IPS-11a (cell line): ENCODE data around the gene USP40.

ENCODE experiments used
- H3K4me3 ChIP-seq: one replicate; pipeline ENCODE4 v1.5.1; 2013; ENCODE audit warnings: low read depth, low read length, control low read depth

Gene USP40

DNA sequence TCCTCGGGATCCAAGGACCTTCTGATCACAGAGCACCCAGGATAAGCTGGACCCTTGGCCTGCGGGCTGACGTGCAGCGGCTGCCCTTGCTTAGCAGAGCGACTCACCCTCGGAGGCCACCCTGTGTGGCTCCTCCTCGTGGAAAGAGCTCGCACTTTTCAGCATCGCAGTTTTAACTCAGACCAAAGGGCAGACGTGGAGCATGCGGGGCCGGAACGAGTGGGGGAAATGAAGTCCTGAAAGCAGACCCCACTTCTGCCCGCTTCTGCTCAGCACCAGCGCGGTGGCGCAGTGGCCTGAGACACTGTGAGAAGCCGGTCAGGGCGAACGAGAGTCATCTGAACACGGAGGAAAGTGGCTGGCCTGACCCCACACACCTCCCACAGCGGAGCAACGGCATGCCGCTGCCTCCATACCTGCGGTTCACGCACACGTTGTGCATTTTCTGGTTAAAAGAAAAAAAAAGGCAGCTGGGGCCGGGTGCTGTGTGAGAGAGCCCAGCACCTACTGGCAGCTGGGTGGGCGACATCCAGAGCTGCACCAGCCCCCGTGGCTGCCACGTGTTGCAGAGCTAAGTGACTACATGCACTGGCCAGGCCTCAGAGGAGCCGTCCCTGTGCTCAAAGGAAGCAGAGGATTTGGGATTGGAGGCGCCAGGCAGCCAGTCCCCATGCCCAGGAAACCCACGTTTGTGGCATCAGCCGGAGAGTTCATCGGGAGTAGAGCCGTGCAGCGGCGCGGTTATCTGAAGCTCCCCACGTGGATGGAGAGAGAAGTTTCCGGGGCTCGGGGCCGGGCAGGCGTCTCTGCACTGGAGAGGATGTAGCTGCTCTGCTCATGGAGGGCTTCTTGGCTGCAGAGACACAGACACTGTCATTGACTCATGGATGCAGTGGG, 89.7 kb downstream of the USP40 start:
- H3K4me3 ChIP-seq: no peak overlapping the region

GRCh38 chr2:233476063-233476410, 90.5 kb downstream of the USP40 start:
- no peak overlapping the region for H3K4me3 ChIP-seq

- no peak overlapping the region for H3K4me3 ChIP-seq
These were observed 92.0 kb downstream of the USP40 start for GRCh38 chr2:233474308-233475160.

DNA sequence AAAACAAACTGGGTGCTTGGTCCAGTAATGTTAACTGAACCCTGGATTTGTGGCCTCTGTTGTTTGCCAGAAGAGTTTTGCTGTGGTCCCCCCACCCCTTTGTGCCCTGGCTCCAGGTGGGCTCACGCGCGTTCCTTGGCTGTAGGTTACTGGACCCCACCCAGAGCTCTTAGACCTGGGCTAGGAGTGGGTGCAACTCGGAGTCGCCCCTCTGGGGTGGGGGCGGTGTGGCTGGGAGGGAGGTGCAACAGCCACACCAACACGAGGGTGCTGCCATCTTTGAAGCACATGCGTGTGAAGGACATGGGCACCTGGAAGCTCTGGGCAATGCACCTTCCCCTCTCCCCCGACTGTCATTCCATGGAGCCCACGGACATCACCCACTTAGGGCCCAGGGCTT, 92.7 kb downstream of the USP40 start:
- no peak overlapping the region for H3K4me3 ChIP-seq

- H3K4me3 ChIP-seq: no peak overlapping the region
These were observed 93.2 kb downstream of the USP40 start for GRCh38 chr2:233473386-233473791.

DNA sequence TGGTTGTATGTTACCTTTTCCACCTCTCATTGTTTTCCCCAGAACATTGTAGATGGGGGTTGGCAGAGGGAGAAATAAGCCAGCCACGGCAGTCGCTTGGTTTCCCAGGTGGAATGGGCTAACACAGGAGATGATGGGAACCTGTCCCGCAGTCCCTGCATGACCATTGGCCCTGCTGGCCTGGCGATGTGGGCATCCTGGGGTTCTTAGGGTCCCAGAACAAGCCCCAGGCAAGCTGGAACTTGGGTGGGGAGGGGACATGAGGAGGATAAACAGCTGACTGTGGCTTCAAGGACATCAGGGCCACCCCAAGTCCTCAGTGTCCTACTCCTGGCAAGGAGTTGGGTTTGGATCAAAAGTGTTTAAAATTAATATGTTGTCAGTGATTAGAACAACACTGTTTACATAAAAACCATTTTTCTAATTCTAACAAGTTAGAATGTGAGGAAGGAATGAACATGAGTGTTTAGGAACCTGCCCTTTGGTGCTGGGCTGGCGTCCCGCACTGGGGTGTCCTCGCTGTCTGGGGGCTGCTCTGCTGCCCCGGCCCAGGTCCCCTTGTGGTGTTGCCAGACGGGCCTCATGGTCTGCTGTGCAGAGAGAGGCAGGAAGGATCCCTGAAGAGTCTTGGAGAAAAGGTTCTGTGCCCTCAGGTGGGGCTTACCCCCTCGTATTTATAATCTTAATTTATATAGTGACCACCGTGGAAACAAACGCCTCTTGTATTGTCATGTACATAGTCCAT, 95.1 kb downstream of the USP40 start:
- H3K4me3 ChIP-seq: no peak overlapping the region

DNA sequence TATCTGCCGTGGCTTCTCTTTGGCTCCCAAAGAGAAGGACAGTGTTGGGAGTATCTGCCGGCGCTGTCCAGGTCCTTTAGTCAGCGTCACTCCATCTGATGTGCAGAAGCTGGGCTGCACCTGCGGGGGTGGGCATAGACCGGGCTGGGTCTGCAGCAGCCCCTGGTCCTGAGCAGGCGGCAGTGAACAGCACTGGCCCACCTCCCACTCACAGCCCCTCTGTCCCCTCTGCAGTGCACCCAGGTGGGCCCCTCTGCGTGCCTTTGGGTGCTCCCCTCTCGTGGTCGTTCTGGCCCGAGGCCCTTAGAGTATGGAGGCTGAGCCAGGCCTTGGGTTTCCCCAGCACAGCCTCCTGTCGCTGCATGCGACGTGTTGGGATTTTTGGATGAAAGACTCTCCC, 95.7 kb downstream of the USP40 start:
- no peak overlapping the region for H3K4me3 ChIP-seq

- no peak overlapping the region for H3K4me3 ChIP-seq
These were observed 96.4 kb downstream of the USP40 start for GRCh38 chr2:233470011-233470687.

DNA sequence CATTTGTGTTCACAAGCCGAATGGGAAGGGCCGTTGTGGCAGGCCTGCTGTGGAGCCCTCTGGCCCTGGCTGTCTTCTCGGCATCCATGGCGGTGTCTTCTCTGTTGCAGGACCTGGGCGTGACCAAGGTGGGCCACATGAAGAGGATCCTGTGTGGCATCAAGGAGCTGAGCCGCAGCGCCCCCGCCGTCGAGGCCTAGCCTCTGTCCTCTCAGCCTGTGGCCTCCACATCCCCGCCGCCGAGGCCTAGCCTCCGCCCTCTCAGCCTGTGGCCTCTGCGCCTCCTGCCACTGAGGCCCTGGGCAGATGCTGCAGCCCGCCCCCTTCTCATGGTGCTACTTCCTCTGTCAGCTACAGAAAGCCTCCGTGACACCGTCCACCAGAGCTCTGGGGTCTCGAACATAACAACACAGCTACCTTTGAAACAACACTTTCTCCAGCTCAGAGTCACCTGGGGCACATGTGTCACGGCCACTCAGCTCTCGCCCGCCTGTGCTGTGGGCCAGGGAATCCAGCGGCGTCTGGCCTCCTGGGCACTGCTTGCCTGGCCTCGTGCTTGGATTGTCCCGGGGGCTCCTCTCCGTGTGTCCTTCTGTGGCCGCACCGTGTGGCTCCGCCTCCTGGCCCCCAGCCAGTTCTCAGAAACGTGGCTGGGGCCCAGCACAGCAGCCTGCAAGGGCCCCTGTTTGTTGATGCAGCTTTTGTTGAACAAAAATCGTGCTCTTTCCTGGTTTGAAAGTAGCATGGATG, 97.1 kb downstream of the USP40 start:
- no peak overlapping the region for H3K4me3 ChIP-seq

- no peak overlapping the region for H3K4me3 ChIP-seq
These were observed 97.9 kb downstream of the USP40 start for GRCh38 chr2:233468741-233469110.

- no peak overlapping the region for H3K4me3 ChIP-seq
These were observed 98.4 kb downstream of the USP40 start for GRCh38 chr2:233468047-233468740.

- H3K4me3 ChIP-seq: no peak overlapping the region
These were observed 99.5 kb downstream of the USP40 start for GRCh38 chr2:233466991-233467603.

DNA sequence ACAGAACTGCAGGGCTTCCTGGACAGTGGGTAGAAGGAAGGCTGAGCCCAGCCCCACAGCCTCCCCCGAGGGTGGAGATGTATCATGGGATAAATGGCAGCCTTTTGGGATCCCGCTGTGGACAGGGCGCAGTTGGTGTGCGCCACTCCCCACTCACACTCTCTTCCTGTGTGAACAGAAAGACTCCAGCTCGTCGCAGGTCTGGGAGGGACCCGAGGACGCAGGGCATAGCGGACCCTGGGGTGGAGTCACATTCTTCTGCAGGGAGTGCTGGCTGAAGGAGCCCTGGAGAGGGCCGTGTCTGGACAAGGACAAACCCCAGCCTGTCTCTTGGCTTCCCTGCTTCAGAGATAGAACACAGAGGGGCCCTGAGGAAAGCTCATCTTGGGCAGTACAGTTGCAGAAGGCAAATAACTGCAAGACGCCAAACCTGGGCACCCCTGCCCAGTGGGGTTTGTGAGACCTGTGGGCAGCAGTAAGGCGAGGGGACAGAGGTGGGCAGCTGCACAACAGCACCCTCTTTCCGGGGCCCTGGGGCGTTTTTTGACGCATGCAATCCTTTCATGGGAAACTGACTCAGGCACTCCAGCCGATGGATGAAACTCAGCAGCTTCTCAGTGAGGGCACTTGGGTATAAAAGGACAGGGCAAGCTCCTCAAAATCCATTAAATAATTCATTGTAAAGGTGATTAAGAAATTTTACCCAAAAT, 101.9 kb downstream of the USP40 start:
- no peak overlapping the region for H3K4me3 ChIP-seq

DNA sequence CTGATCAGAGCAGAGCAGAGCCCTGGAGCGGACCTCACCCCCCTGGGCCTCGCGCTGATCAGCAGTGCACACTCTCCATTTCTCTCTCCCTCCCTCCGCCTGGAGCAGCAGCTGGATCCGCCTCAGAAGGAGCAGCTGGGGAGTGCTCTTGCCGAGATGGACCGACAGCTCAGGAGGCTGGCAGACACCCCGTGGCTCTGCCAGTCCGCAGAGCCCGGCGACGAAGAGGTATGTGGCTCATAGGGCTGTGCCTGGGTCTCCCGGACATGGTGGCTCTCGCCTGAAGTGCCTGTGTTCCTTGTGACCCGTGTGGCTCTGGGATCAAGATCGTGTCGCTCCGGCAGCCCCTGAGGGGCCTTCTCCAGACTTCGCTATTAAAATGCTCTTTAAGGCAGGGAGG, 102.5 kb downstream of the USP40 start:
- H3K4me3 ChIP-seq: no peak overlapping the region

DNA sequence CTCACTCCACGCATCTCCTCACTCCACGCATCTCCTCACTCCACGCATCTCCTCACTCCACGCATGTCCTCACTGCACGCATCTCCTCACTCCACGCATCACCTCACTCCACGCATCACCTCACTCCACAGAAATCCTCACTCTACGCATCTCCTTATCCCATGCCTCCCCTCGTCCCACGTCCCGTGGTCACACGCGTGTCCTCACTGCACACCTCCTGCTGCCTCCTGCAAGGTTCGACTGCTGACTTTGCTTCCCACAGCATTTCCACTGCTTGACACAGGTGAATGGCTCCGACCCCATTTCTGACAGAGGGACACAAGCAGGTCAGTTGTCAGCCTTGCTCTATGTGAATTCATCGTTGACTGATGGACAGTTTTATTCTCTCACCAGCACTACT, 103.0 kb downstream of the USP40 start:
- no peak overlapping the region for H3K4me3 ChIP-seq

DNA sequence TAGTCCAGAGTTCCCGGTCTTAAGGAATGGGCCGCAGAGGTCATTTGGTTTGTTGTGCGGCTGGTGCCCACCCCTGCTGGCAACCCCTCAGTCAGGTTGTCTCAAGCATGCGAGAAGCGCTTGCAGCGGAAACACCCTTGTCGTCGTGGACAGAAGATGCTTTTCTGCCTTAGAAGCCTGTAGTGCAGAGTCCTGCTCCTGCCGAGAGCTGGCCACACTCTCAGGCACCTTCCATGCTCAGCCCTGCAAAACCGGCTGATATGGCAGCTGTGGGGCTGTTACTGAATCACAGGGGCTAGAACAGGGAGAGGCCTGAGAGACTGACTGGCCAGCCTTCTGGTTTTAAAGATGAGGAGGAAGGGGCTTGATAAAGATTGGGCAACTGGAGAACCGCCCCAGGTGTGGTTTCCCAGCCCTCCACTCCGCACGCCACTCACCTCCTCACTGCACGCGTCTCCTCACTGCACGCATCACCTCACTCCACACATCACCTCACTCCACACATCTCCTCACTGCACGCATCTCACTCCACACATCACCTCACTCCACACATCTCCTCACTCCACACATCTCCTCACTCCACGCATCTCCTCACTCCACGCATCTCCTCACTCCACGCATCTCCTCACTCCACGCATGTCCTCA, 103.6 kb downstream of the USP40 start:
- H3K4me3 ChIP-seq: no peak overlapping the region

- no peak overlapping the region for H3K4me3 ChIP-seq
These were observed 104.3 kb downstream of the USP40 start for GRCh38 chr2:233462202-233462785.

- no peak overlapping the region for H3K4me3 ChIP-seq
These were observed 105.1 kb downstream of the USP40 start for GRCh38 chr2:233461481-233461891.
